Immature natural killer cell (primary cell): ENCODE measurements around the gene FAM90A1. TPM values are rescaled to one million over a fixed set of nuclear protein-coding genes. Genes with fewer than 3 reads are reported as not detected.

ENCODE experiments used
- polyA plus RNA-seq, 3 donors: library from polyadenylated mRNA; unstranded; fragments of 300-500 nt; fragmentation: Illumina TruSeq; gene quantifications; one replicate each; pipeline ENCODE4 v1.2.3, GENCODE V29; 2021

FAM90A1 gene
- polyA plus RNA-seq, 3 donors from 2014 or later = 0.09 TPM; not detected in 2

Other genes starting within 250 kb of the FAM90A1 start
- gene FOXJ2, start 194.9 kb downstream of the FAM90A1 start, polyA plus RNA-seq = 10 to 100 TPM in 1 of 3 donors, 1 to 10 TPM in 2; 2.7 to 15.8 (median 3.3) TPM
- 10 to 100 TPM; 10.8 to 31.1 (median 20.2) TPM for gene C3AR1, start 161.3 kb downstream of the FAM90A1 start, polyA plus RNA-seq
- gene NECAP1, start 145.3 kb downstream of the FAM90A1 start, polyA plus RNA-seq = 10 to 100 TPM; 16.0 to 23.0 (median 20.5) TPM
- gene CLEC4A, start 104.0 kb downstream of the FAM90A1 start, polyA plus RNA-seq = 10 to 100 TPM in 2 of 3 donors, 1 to 10 TPM in 1; 1.6 to 15.4 (median 10.5) TPM
- gene ZNF705A, start 70.6 kb downstream of the FAM90A1 start, polyA plus RNA-seq = not detected
- not detected for gene CLEC6A, start 228.3 kb upstream of the FAM90A1 start, polyA plus RNA-seq